Measurements from ENCODE around the gene STOM.

STOM gene

GRCh38 chr9:121318631-121319382, 51.2 kb downstream of the STOM start:
- Histone ChIP-seq H2AFZ (ENCODE audit: low read depth) (no peak overlapping the region), H3K9ac (no peak overlapping the region), H3K4me3 (IDR thresholded peaks at IDR 0.05; ENCODE audit: insufficient read depth, low read depth, low read length) (no peak overlapping the region), H3K79me2 (ENCODE audit: insufficient read depth, low read depth) (no peaks in the 10 kb centered on the region), H3K4me1 (ENCODE audit: low read depth, poor library complexity, severe bottlenecking) (no peaks in the 10 kb centered on the region), H3K27me3 (ENCODE audit: insufficient read depth, low read depth) (no peaks in the 10 kb centered on the region), H3K4me2 (no peak overlapping the region), H3K27ac (no peak overlapping the region), H4K20me1 (ENCODE audit: insufficient read depth) (no peaks in the 10 kb centered on the region), H3K36me3 (ENCODE audit: insufficient read depth) (no peaks in the 10 kb centered on the region)
- TF ChIP-seq CTCF (conservative IDR thresholded peaks at IDR 0.05; ENCODE audit: low read depth, low read length) = no peak

GRCh38 chr9:121317737-121318630, 52.1 kb downstream of the STOM start:
- Histone ChIP-seq H3K4me2 (no peak overlapping the region), H3K4me1 (ENCODE audit: low read depth, poor library complexity, severe bottlenecking) (no peaks in the 10 kb centered on the region), H3K9ac (no peak overlapping the region), H3K4me3 (IDR thresholded peaks at IDR 0.05; ENCODE audit: insufficient read depth, low read depth, low read length) (no peak overlapping the region), H3K27me3 (ENCODE audit: insufficient read depth, low read depth) (no peaks in the 10 kb centered on the region), H2AFZ (ENCODE audit: low read depth) (no peak overlapping the region), H3K36me3 (ENCODE audit: insufficient read depth) (no peaks in the 10 kb centered on the region), H4K20me1 (ENCODE audit: insufficient read depth) (no peaks in the 10 kb centered on the region), H3K79me2 (ENCODE audit: insufficient read depth, low read depth) (no peaks in the 10 kb centered on the region), H3K27ac (no peak overlapping the region)
- TF ChIP-seq CTCF (conservative IDR thresholded peaks at IDR 0.05; ENCODE audit: low read depth, low read length) = no peak

- no peak overlapping the region for H3K27ac ChIP-seq
- no peaks in the 10 kb centered on the region for H4K20me1 ChIP-seq (ENCODE audit: insufficient read depth)
- no peak overlapping the region for H2AFZ ChIP-seq (ENCODE audit: low read depth)
- no peak for TF ChIP-seq CTCF (conservative IDR thresholded peaks at IDR 0.05; ENCODE audit: low read depth, low read length)
- H3K4me2 ChIP-seq = no peak overlapping the region
- H3K79me2 ChIP-seq (ENCODE audit: insufficient read depth, low read depth) = no peaks in the 10 kb centered on the region
- H3K4me3 ChIP-seq (IDR thresholded peaks at IDR 0.05; ENCODE audit: insufficient read depth, low read depth, low read length) = no peak overlapping the region
- H3K27me3 ChIP-seq (ENCODE audit: insufficient read depth, low read depth) = no peaks in the 10 kb centered on the region
- H3K9ac ChIP-seq = no peak overlapping the region
- no peaks in the 10 kb centered on the region for H3K36me3 ChIP-seq (ENCODE audit: insufficient read depth)
- H3K4me1 ChIP-seq (ENCODE audit: low read depth, poor library complexity, severe bottlenecking) = no peaks in the 10 kb centered on the region
Observed at GRCh38 chr9:121316852-121317373, 53.1 kb downstream of the STOM start.

- H4K20me1 ChIP-seq (ENCODE audit: insufficient read depth) = no peaks in the 10 kb centered on the region
- no peak overlapping the region for H3K4me2 ChIP-seq
Observed at GRCh38 chr9:121316378-121316777, 53.7 kb downstream of the STOM start.

More at GRCh38 chr9:121316378-121316777, 53.7 kb downstream of the STOM start:
- Histone ChIP-seq H3K4me1 (ENCODE audit: low read depth, poor library complexity, severe bottlenecking) (no peaks in the 10 kb centered on the region), H3K4me3 (IDR thresholded peaks at IDR 0.05; ENCODE audit: insufficient read depth, low read depth, low read length) (no peak overlapping the region), H3K27ac (no peak overlapping the region), H3K36me3 (ENCODE audit: insufficient read depth) (no peaks in the 10 kb centered on the region), H2AFZ (ENCODE audit: low read depth) (no peak overlapping the region), H3K27me3 (ENCODE audit: insufficient read depth, low read depth) (no peaks in the 10 kb centered on the region), H3K79me2 (ENCODE audit: insufficient read depth, low read depth) (no peaks in the 10 kb centered on the region), H3K9ac (no peak overlapping the region)
- TF ChIP-seq CTCF (conservative IDR thresholded peaks at IDR 0.05; ENCODE audit: low read depth, low read length) = no peak

Measured in KMS-11 (cell line).